Esophagus squamous epithelium (tissue), 5 donors: ENCODE results near the gene ANGPT4. TPM values are rescaled to one million over a fixed set of nuclear protein-coding genes. Genes with fewer than 3 reads are reported as not detected.

Experiments used
- DNase-seq: peaks from one replicate; lab custom pipeline; 2025; lab: John Stamatoyannopoulos, UW
- H3K27ac ChIP-seq, 4 donors: fragments of 200-600 bp; sonication (generic); one replicate each; pipeline ENCODE4 v1.5.1; 2016 to 2019; ENCODE audit warnings: mild to moderate bottlenecking in 1 of 4
- H3K27me3 ChIP-seq, 4 donors: fragments of 200-600 bp; sonication (generic); 1 replicate in 3 of 4; 2 replicates in 1 of 4; pipeline versions ENCODE4 v1.5.1 to v1.6.0; 2017 to 2021; ENCODE audit warnings: antibody characterized with exemption in 1 of 4
- H3K36me3 ChIP-seq, 3 donors: fragments of 200-600 bp; sonication (generic); one replicate each; pipeline ENCODE4 v1.5.1; 2016 to 2019
- H3K4me1 ChIP-seq, 3 donors: fragments of 200-600 bp; sonication (generic); one replicate each; pipeline ENCODE4 v1.5.1; 2017 to 2019
- H3K4me3 ChIP-seq, 4 donors: fragments of 200-600 bp; sonication (generic); 1 replicate in 3 of 4; 2 replicates in 1 of 4; pipeline ENCODE4 v1.5.1; 2016 to 2019; ENCODE audit warnings: mild to moderate bottlenecking in 2 of 4, moderate library complexity in 1 of 4
- H3K9me3 ChIP-seq, 3 donors: fragments of 200-600 bp; sonication (generic); one replicate each; pipeline ENCODE4 v1.5.1; 2016 to 2019
- POLR2A ChIP-seq, 4 donors: fragments of 450-650 bp; IDR thresholded peaks; one replicate each; pipeline ENCODE4 v1.6.1; 2017; ENCODE audit warnings: antibody characterized with exemption in 4 of 4, mild to moderate bottlenecking in 4 of 4, moderate library complexity in 3 of 4
- WGBS, 2 donors: methylation state at CpG; one replicate each; pipeline ENCODE4 v1.1.5; 2018; 5-methylcytosine and 5-hydroxymethylcytosine counted together
- intact Hi-C: fragments of 100-400 bp; cut with DNase I; formaldehyde crosslinking; loops from one replicate; pipeline ENCODE4 v1.15.0; 2022
- total RNA-seq, 4 donors: library from RNA; depleted of rRNA; stranded (reverse); fragments of >200 nt; gene quantifications; one replicate each; pipeline ENCODE4 v1.1.0, GENCODE V29; 2016
- TF ChIP-seq, protein P1 (sequence below), 6 experiments: fragments of 450-650 bp in 4 of 6; fragments of 200-600 bp in 2 of 6; sonication (generic) in 2 of 6; IDR thresholded peaks; one replicate each; pipeline ENCODE4 v1.5.1; 2016 to 2019; ENCODE audit warnings: antibody characterized with exemption in 6 of 6, mild to moderate bottlenecking in 4 of 6, moderate library complexity in 4 of 6
- donor health status: DM: yes; HTN: yes; CAD: no.

The ANGPT4 gene
- total RNA-seq, 4 donors from 2014 or later: under 0.01 to 0.38 (median 0.09) TPM; not detected in 1

GRCh38 chr20:824916-825315 is 91.2 kb downstream of the ANGPT4 start:
- H3K27ac ChIP-seq: no peak overlapping the region
- DNase-seq: no peak
- no peaks in the 10 kb centered on the region for H3K36me3 ChIP-seq
- H3K4me1 ChIP-seq: peaks cover 0 to 5% (median 0%) of the 10 kb centered on the region in 3 donors
- no peaks in the 10 kb centered on the region for H3K27me3 ChIP-seq
- intact Hi-C loops: no loop called here
- no peak overlapping the region for H3K4me3 ChIP-seq
- 59 to 64% methylated on average over 4 of the region's 4 CpGs for WGBS, 2 donors
- TF ChIP-seq, protein P1, sequence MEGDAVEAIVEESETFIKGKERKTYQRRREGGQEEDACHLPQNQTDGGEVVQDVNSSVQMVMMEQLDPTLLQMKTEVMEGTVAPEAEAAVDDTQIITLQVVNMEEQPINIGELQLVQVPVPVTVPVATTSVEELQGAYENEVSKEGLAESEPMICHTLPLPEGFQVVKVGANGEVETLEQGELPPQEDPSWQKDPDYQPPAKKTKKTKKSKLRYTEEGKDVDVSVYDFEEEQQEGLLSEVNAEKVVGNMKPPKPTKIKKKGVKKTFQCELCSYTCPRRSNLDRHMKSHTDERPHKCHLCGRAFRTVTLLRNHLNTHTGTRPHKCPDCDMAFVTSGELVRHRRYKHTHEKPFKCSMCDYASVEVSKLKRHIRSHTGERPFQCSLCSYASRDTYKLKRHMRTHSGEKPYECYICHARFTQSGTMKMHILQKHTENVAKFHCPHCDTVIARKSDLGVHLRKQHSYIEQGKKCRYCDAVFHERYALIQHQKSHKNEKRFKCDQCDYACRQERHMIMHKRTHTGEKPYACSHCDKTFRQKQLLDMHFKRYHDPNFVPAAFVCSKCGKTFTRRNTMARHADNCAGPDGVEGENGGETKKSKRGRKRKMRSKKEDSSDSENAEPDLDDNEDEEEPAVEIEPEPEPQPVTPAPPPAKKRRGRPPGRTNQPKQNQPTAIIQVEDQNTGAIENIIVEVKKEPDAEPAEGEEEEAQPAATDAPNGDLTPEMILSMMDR (IDR thresholded peaks at IDR 0.05): no peak
- no peak for TF ChIP-seq POLR2A (IDR thresholded peaks at IDR 0.05)
- H3K9me3 ChIP-seq: no peaks in the 10 kb centered on the region

GRCh38 chr20:824490-824889 is 91.6 kb downstream of the ANGPT4 start:
- no peaks in the 10 kb centered on the region for H3K36me3 ChIP-seq
- 96 to 98% methylated on average over 4 of the region's 4 CpGs for whole genome bisulfite sequencing, 2 donors
- H3K27me3 ChIP-seq: no peaks in the 10 kb centered on the region
- intact Hi-C loops: no loop called here
- H3K4me1 ChIP-seq: peaks cover 0 to 5% (median 0%) of the 10 kb centered on the region in 3 donors
- no peaks in the 10 kb centered on the region for H3K9me3 ChIP-seq
- no peak overlapping the region for H3K4me3 ChIP-seq
- H3K27ac ChIP-seq: no peak overlapping the region
- TF ChIP-seq, protein P1 (IDR thresholded peaks at IDR 0.05): no peak
- no peak for TF ChIP-seq POLR2A (IDR thresholded peaks at IDR 0.05)
- no peak for DNase-seq

GRCh38 chr20:823574-823902 is 92.6 kb downstream of the ANGPT4 start:
- 74 to 91% methylated on average over 4 of the region's 4 CpGs for WGBS, 2 donors
- no peak overlapping the region for H3K4me3 ChIP-seq
- DNase-seq: no peak
- H3K27ac ChIP-seq: no peak overlapping the region
- TF ChIP-seq POLR2A (IDR thresholded peaks at IDR 0.05): no peak
- TF ChIP-seq, protein P1 (IDR thresholded peaks at IDR 0.05): no peak
- H3K36me3 ChIP-seq: no peaks in the 10 kb centered on the region
- no peaks in the 10 kb centered on the region for H3K4me1 ChIP-seq
- no peaks in the 10 kb centered on the region for H3K9me3 ChIP-seq
- intact Hi-C loops: no loop called here
- H3K27me3 ChIP-seq: no peaks in the 10 kb centered on the region

GRCh38 chr20:822651-823573 is 93.2 kb downstream of the ANGPT4 start:
- no peak for DNase-seq
- H3K36me3 ChIP-seq: no peaks in the 10 kb centered on the region
- H3K4me1 ChIP-seq: no peaks in the 10 kb centered on the region
- no peaks in the 10 kb centered on the region for H3K9me3 ChIP-seq
- intact Hi-C loops: no loop called here
- TF ChIP-seq POLR2A (IDR thresholded peaks at IDR 0.05): no peak
- TF ChIP-seq, protein P1 (IDR thresholded peaks at IDR 0.05): no peak
- H3K27me3 ChIP-seq: no peaks in the 10 kb centered on the region
- 87 to 89% methylated on average over 5 to 7 of the region's 12 CpGs for WGBS, 2 donors
- H3K27ac ChIP-seq: no peak overlapping the region
- H3K4me3 ChIP-seq: no peak overlapping the region

- 78 to 92% methylated on average over 3 of the region's 3 CpGs for WGBS, 2 donors
- no peaks in the 10 kb centered on the region for H3K9me3 ChIP-seq
- TF ChIP-seq, protein P1 (IDR thresholded peaks at IDR 0.05): no peak
- no peak for TF ChIP-seq POLR2A (IDR thresholded peaks at IDR 0.05)
- no peaks in the 10 kb centered on the region for H3K36me3 ChIP-seq
- no peaks in the 10 kb centered on the region for H3K4me1 ChIP-seq
- H3K27me3 ChIP-seq: no peaks in the 10 kb centered on the region
- no peak overlapping the region for H3K4me3 ChIP-seq
- DNase-seq: no peak
- no peak overlapping the region for H3K27ac ChIP-seq
- intact Hi-C loops: no loop called here
Measured at GRCh38 chr20:821731-822065, 94.4 kb downstream of the ANGPT4 start.
